HG02870 (cell line): ENCODE data around the gene ISOC2.
"Not testable (repeated sequence)": the region's sequence is repeated elsewhere in the genome, so short reads cannot be mapped to it uniquely, and the experiment has no call there.

Source experiments
- ATAC-seq: cut with Tn5 transposase; IDR thresholded peaks from one replicate; pipeline ENCODE4 v1.9.1; 2021; ENCODE audit warnings: mild to moderate bottlenecking, moderate library complexity; ENCODE audit not compliant: unreplicated experiment

The ISOC2 gene

DNA sequence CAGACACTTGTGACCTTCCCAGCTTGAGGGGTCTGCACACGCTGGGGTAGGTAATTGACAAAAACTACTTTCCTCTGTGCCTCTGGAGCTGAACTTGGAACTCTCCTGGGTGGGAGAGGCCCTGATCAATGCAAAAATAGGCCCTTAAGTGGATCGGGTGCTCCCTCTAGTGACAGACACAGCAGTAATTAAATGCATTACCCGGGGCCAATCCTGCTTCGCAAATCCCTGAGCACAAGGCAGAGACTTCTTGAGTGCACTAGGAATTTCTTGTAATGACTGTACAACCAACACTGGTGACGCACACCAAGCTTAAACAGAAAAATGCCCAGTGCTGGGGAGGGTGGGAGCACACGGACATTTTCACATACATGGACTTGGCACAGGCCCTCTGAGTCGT lies 43.3 kb downstream of the ISOC2 start:
- ATAC-seq: no peak

DNA sequence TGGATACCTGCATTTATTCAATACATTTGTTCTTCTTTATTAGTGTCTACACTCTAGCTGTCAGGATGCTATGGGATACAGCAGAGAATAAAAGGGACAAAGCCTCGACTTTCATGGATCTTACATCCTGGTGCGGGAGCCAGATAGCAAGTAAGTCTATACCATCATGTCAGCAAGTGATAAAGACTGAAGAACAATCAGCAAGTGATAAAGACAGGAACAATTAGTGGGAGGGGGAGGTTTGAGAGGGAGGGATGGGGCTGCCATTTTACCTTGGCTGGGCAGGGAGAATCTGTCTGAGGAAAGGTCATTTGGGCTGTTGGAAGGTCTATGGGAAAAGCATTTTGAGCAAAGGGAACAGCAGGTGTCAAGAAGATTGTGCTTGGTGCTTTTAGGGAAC lies 51.3 kb downstream of the ISOC2 start:
- ATAC-seq: no peak

DNA sequence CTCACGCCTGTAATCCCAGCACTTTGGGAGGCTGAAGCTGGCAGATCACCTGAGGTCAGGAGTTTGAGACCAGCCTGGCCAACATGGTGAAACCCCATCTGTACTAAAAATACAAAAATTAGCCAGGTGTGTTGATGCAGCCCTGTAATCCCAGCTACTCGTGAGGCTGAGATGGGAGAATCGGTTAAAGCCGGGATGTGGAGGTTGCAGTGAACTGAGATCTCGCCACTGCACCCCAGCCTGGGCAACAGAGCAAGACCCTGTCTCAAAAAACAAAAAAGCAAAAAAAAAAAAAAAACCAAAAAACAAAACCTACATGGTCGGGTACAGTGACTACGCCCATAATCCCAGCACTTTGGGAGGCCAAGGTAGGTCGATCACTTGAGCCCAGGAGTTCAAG lies 52.3 kb downstream of the ISOC2 start:
- not testable (repeated sequence) for ATAC-seq

DNA sequence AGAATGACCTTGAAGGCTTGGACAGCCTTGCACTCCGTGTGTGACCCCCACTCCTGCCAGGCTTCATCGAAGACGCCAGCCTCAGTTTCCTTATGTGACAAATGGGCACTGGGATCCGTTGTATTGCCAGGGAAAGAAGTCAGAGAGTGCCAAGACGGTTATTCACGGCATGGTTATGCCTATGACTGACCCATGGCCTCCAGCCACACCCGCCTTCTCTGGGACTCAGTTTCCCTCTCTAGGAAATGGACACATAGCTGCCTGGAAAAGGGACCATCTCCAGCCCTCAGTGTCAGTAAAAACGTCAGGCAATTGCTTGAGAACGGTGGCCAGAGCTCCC lies 52.9 kb downstream of the ISOC2 start:
- ATAC-seq: no peak

DNA sequence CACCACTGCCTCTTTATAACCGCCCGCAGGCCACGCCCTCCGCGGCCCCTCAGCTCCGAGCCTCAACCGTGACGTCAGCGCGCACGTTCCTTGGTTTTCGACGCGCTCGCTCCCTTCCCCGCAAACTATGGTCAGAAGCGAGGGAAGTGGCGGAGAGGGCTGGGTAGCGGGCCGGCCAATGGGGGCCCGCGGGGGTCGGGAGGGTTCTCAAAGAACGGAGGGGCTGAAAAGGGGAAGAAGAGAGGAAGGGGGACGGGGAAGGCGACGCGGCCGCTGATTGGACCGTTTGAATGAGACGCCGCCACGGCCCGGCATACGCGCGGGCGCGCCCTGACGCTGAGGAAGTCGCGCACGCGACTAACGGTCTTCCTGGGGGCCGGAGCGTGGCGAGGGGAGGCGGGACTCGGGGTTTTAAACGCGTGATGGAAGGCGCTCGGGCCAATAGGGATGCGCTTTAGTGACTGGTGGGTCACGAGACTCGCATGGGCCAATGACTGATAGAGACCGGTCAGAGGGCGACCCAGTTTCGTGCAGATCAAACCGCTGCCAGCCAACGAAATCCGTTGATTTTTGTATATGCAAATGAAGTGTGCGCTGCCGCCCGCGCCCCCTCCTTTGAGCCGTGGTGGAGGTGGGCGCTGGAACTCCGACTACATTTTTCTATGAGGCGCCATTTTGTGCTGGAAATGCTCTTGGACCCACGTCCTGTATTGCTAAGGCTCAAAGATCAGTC lies 53.5 kb downstream of the ISOC2 start:
- ATAC-seq: peak; percentile 86

DNA sequence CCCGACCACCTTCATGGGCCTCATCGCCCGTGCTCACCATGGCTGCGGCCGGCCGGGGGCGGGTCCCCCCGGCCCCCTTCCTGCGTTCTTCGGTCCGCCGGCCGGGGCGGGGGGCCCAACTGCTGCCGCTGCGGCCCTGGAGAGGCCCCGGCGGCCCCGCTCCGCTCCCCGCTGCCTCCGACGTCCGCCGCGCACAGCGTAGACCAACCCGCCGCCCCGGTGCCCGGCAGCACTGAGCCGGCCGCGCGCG lies 54.0 kb downstream of the ISOC2 start, which contains the start of gene UBE2S:
UBE2S (minus strand) TSS at position 239 of the 250 bp plus-strand sequence; CDS start at position 40, 199 bp downstream.
- not testable (repeated sequence) for ATAC-seq

DNA sequence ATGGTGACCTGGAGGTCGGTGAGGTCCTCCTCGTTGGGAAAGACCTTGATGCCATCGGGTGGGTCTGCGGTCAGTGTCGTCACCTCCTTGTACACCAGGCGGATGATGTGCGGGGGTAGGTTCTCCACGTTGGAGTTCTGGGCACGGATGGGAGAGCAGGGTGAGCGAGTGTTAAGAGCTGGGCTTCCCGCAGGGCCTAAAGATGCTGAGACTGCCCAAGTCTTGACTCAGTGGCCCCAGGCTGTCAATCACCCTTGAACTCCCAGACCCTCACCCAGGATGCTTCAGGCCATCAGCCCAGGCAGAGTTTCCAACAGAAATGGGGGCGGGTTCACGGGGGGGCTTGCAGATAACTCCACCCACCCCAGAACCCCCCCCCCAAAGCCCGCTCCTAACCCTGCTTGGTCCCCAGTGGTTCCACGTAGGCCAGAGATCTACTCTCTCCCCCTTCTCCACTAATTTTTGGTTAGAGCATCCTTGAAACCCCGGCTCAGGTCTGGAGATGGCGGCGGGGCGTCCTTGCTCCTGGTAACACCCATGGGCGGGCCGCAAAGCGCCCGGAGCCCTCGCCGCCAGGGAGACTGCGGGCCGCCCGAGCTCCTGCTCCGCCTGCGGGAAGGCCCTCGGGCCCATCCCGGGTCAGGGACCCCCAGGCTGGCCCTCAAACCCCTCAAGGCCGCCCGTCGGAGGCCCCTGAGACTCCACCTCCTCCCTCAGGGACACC lies 54.5 kb downstream of the ISOC2 start:
- ATAC-seq: no peak

DNA sequence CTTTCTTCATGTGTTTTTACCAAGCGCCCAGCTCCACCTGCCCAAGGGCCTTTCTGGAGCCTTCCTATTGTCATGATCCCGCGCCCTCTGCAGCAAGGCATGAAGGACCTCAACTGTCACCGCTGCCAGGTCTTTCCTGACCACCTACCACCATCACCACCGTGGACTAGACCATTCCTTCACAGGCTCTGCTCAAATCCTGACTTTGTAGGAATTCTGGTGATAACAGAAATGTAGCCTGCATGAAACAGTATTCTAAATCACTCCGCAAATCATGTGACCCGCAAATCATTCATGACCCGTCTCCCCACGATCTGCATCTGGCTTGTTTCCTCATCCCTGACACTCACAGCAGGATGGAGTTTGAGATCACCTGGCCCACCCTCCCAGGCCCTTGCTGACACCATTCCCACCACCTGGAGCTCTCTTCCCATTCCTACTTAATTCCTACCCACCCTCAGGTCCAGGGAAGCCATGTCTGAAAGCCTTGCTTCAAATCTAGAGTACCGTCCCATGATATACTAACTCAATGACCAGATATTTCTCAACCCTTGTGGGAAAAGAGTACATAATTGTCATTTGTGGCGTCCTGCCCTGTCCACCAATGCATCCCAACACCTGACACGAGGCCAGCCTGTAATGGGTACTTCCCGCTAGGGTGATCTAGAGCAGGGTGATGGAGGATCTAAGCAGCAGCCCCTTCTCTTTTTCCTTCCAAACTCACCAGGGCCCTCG lies 55.2 kb downstream of the ISOC2 start:
- ATAC-seq: no peak

DNA sequence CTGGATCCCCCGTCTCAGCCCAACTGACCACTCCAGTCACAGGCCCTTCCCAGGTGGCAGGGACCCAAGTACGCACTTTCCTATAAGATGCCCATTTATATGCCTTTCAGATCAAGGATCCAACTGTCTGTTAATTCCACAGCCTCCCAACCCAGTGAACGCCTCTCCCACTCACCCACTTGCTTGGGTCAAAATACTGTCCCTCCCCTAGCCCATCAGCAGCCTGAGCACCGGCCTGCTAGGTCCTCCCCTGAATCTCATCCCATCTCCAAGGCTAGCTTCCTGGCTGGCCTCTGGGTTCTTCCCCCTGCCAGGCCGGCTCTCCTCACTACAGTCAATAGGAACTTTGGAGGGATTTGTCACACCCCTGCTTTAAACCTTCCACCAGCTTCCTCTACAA lies 55.8 kb downstream of the ISOC2 start:
- no peak for ATAC-seq
